HepG2 (cell line): Measurements from ENCODE around the gene HCFC1. TPM values are rescaled to one million over a fixed set of nuclear protein-coding genes. Genes with fewer than 3 reads are reported as not detected.

Experiments
- ATAC-seq: fragments of 200-7000 bp; cut with Tn5 transposase; 3 replicates; pipeline ENCODE4 v1.9.1; 2020; ENCODE audit warnings: mild to moderate bottlenecking, moderate library complexity
- BruUV-seq: library from RNA; stranded (reverse); fragments of 400-500 nt; replicated peaks from 2 replicates; lab custom pipeline; 2021; lab: Mats Ljungman, UMichigan
- CTCF ChIA-PET: fragments of 300-600 bp; formaldehyde crosslinking; extraction: SDS; loops from one replicate; lab custom pipeline; 2021; ENCODE audit warnings: low total read pairs, inconsistent platforms, low intra/inter-chr PET ratio; lab: Yijun Ruan, JAX
- POLR2A ChIA-PET: fragments of 350-600 bp; sonication (Branson Sonifier 250); formaldehyde crosslinking; loops from one replicate; lab custom pipeline; 2020; ENCODE audit warnings: antibody characterized with exemption, inconsistent platforms; lab: Yijun Ruan, JAX
- DNase-seq: peaks from one replicate; pipeline ENCODE4 v3.0.0-alpha.2; 2015; ENCODE audit warnings: low spot score
- FAIRE-seq: peaks from 3 replicates; lab custom pipeline; 2011; peaks lifted over from hg19 to GRCh38; lab: Jason Lieb, UNC
- H2AFZ ChIP-seq: one replicate; pipeline ENCODE4 v1.6.1; 2011; ENCODE audit warnings: low read length, inconsistent platforms
- H3K27ac ChIP-seq: fragments of 300-600 bp; 3 replicates; pipeline ENCODE4 v1.8.0; 2011; ENCODE audit warnings: mixed run types, mild to moderate bottlenecking, mixed read lengths, low read length, inconsistent platforms; ENCODE audit not compliant: insufficient read depth; ENCODE audit errors: extremely low read length
- H3K27me3 ChIP-seq, 2 experiments: fragments of 200-600 bp in 1 of 2; 2 replicates in 1 of 2; 3 replicates in 1 of 2; pipeline versions ENCODE4 v1.6.0 to v1.8.0; 2011; ENCODE audit warnings: low read length in 2 of 2, mild to moderate bottlenecking in 2 of 2, moderate library complexity in 2 of 2, inconsistent platforms in 1 of 2; ENCODE audit not compliant: insufficient read depth in 2 of 2, control insufficient read depth in 1 of 2
- H3K36me3 ChIP-seq, 2 experiments: fragments of 200-600 bp in 1 of 2; replicated peaks in 1 of 2; 2 replicates in 1 of 2; 3 replicates in 1 of 2; pipeline versions ENCODE4 v1.5.1 to v1.8.0; 2011; ENCODE audit warnings: low read length in 2 of 2, inconsistent platforms in 1 of 2; ENCODE audit not compliant: insufficient read depth in 2 of 2, control insufficient read depth in 1 of 2
- H3K4me1 ChIP-seq: 2 replicates; pipeline ENCODE4 v1.5.1; 2012; ENCODE audit warnings: low read length, inconsistent platforms; ENCODE audit not compliant: insufficient read depth
- H3K4me2 ChIP-seq: 2 replicates; pipeline ENCODE4 v1.6.0; 2011; ENCODE audit warnings: low read depth, low read length, inconsistent platforms
- H3K4me3 ChIP-seq, 3 experiments: fragments of 200-600 bp in 1 of 3; sonication (generic), shearing (Covaris generic) in 1 of 3; replicated peaks in 1 of 3; 2 replicates each; pipeline ENCODE4 v1.5.1; 2011 to 2016; ENCODE audit warnings: low read length in 3 of 3, inconsistent platforms in 2 of 3, low read depth in 2 of 3, mild to moderate bottlenecking in 2 of 3, control low read depth in 1 of 3, mixed read lengths in 1 of 3; ENCODE audit not compliant: insufficient read depth in 1 of 3
- H3K79me2 ChIP-seq: one replicate; pipeline ENCODE4 v1.6.1; 2011; ENCODE audit warnings: low read length, inconsistent platforms; ENCODE audit not compliant: insufficient read depth
- H3K9ac ChIP-seq: 2 replicates; pipeline ENCODE4 v1.6.0; 2011; ENCODE audit warnings: mild to moderate bottlenecking, low read depth, low read length, inconsistent platforms; ENCODE audit not compliant: insufficient read depth
- H3K9me3 ChIP-seq: 2 replicates; pipeline ENCODE4 v1.5.1; 2012; ENCODE audit warnings: mild to moderate bottlenecking, low read length
- H4K20me1 ChIP-seq: 2 replicates; pipeline ENCODE4 v1.6.0; 2011; ENCODE audit warnings: inconsistent platforms, mild to moderate bottlenecking, low read length, moderate library complexity; ENCODE audit not compliant: insufficient read depth
- ETV6 ChIP-seq: sonication (generic); formaldehyde crosslinking; conservative IDR thresholded peaks from 2 replicates; pipeline ENCODE4 v1.4.0; 2020; ENCODE audit warnings: missing genetic modification reagents
- FOXJ3 ChIP-seq: sonication (generic); formaldehyde crosslinking; IDR thresholded peaks from 2 replicates; pipeline ENCODE4 v1.4.0; 2020; ENCODE audit warnings: missing genetic modification reagents, mild to moderate bottlenecking, borderline replicate concordance
- FOXO1 ChIP-seq: sonication (generic); formaldehyde crosslinking; IDR thresholded peaks from 2 replicates; pipeline ENCODE4 v1.4.0; 2020; ENCODE audit warnings: missing genetic modification reagents
- JUNB ChIP-seq: sonication (generic); formaldehyde crosslinking; IDR thresholded peaks from 2 replicates; pipeline ENCODE4 v1.8.0; 2022; ENCODE audit warnings: missing genetic modification reagents, mild to moderate bottlenecking, borderline replicate concordance
- KLF15 ChIP-seq: sonication (generic); formaldehyde crosslinking; IDR thresholded peaks from 2 replicates; pipeline ENCODE4 v1.8.1; 2023; ENCODE audit warnings: borderline replicate concordance, mild to moderate bottlenecking, inconsistent platforms, missing genetic modification reagents, mixed read lengths
- MEIS1 ChIP-seq: sonication (generic); formaldehyde crosslinking; IDR thresholded peaks from 2 replicates; pipeline ENCODE4 v1.9.0; 2021; ENCODE audit warnings: mild to moderate bottlenecking, missing genetic modification reagents, moderate library complexity, borderline replicate concordance
- MXI1 ChIP-seq: IDR thresholded peaks from 3 replicates; pipeline ENCODE4 v1.6.1; 2012; ENCODE audit warnings: low read depth, low read length, inconsistent platforms, borderline replicate concordance
- SALL1 ChIP-seq: sonication (generic); formaldehyde crosslinking; IDR thresholded peaks from 2 replicates; pipeline ENCODE4 v1.8.0; 2022; ENCODE audit warnings: mild to moderate bottlenecking, missing genetic modification reagents
- SKIL ChIP-seq: sonication (generic); formaldehyde crosslinking; IDR thresholded peaks from 2 replicates; pipeline ENCODE4 v1.8.0; 2022; ENCODE audit warnings: missing genetic modification reagents, mild to moderate bottlenecking, moderate library complexity, borderline replicate concordance
- ZBTB8A ChIP-seq: sonication (generic); formaldehyde crosslinking; IDR thresholded peaks from 2 replicates; pipeline ENCODE4 v1.4.0; 2020; ENCODE audit warnings: mild to moderate bottlenecking, low read depth, missing genetic modification reagents, borderline replicate concordance
- ZC3H4 ChIP-seq: sonication (generic); formaldehyde crosslinking; IDR thresholded peaks from 2 replicates; pipeline ENCODE4 v1.4.0; 2020; ENCODE audit warnings: missing genetic modification reagents, borderline replicate concordance
- ZNF292 ChIP-seq: sonication (generic); formaldehyde crosslinking; IDR thresholded peaks from 2 replicates; pipeline ENCODE4 v1.8.1; 2022; ENCODE audit warnings: mild to moderate bottlenecking, low read depth, missing genetic modification reagents, borderline replicate concordance
- ZNF383 ChIP-seq: sonication (generic); formaldehyde crosslinking; IDR thresholded peaks from 2 replicates; pipeline ENCODE4 v1.4.0; 2020; ENCODE audit warnings: missing genetic modification reagents, mild to moderate bottlenecking, borderline replicate concordance
- ZSCAN29 ChIP-seq: sonication (generic); formaldehyde crosslinking; conservative IDR thresholded peaks from 2 replicates; pipeline ENCODE4 v1.4.0; 2020; ENCODE audit warnings: mild to moderate bottlenecking, missing genetic modification reagents
- WGBS: methylation state at CpG from one replicate; pipeline ENCODE4 v1.1.6; 2017; ENCODE audit warnings: low lambda C conversion rate; 5-methylcytosine and 5-hydroxymethylcytosine counted together
- in situ Hi-C: cut with HindIII; loops from 2 replicates; pipeline ENCODE4 v1.10.0; 2017; ENCODE audit warnings: low pct_unique_long_range_greater_than_20kb; ENCODE audit not compliant: extremely low pct_ligation_motif_present
- intact Hi-C: fragments of 100-400 bp; cut with micrococcal nuclease; formaldehyde crosslinking; loops from one replicate; pipeline ENCODE4 v1.10.0; 2022; ENCODE audit not compliant: unreplicated experiment
- polyA plus RNA-seq, 8 experiments: library from polyadenylated mRNA; depleted of rRNA in 3 of 8; stranded (reverse) in 7 of 8; unstranded in 1 of 8; fragments of >200 nt; fragmentation: Illumina TruSeq in 4 of 8; extraction: Trizol in 4 of 8; gene quantifications; 2 replicates each; pipeline versions ENCODE4 v1.2.1 to v1.2.3, GENCODE V29; 2011 to 2016; ENCODE audit warnings: low read depth in 4 of 8, missing spikeins in 1 of 8, mixed read lengths in 1 of 8; ENCODE audit not compliant: insufficient read depth in 1 of 8
- total RNA-seq, 5 experiments: library from RNA; depleted of rRNA; stranded (reverse); fragments of >200 nt; fragmentation: Illumina TruSeq; extraction: Trizol; gene quantifications; 2 replicates each; pipeline ENCODE4 v1.2.3, GENCODE V29; 2016; ENCODE audit warnings: low read depth in 1 of 5

The HCFC1 gene
- total and polyA plus RNA-seq, 2 of the 13 experiments (the other 11 are each of a cell fraction or from before 2014, with no cell fraction given), result 5.8 to 17.8 TPM

- Histone ChIP-seq H3K27me3 (no peaks in the 10 kb centered on the region; a peak in 1 of 5 replicates), H3K36me3 (peaks cover 3 to 14% of the 10 kb centered on the region in 2 experiments; a peak in 3 of 5 replicates), H3K27ac (no peak overlapping the region)
- no peak for FAIRE-seq
- in situ Hi-C loops, result loop anchor here (5.0 kb wide), 1 partner anchor 42 kb away; no protein-coding TSS in a partner anchor
- WGBS, result under 1% methylated on average over 21 of the region's 26 CpGs
- TF ChIP-seq MEIS1 (CRISPR knock-in tag) (no peak), ZSCAN29 (no peak), ZNF292 (no peak), ZNF383 (CRISPR knock-in tag) (no peak), FOXJ3 (CRISPR knock-in tag) (no peak), ZBTB8A (CRISPR knock-in tag) (no peak), JUNB (CRISPR knock-in tag) (no peak), FOXO1 (CRISPR knock-in tag) (no peak), SALL1 (CRISPR knock-in tag) (no peak), MXI1 (no peak), SKIL (no peak), KLF15 (CRISPR knock-in tag) (no peak), ETV6 (no peak), ZC3H4 (CRISPR knock-in tag) (no peak)
- TF ChIP-seq, all 625 proteins: peak for 0
- ChIA-PET CTCF (no interaction called here), POLR2A (interaction anchor here (0.6 to 6.3 kb wide), 5 partner anchors 23 to 163 kb away, joined by 3 to 54 read pairs (median 14); no protein-coding TSS in a partner anchor)
- BruUV-seq, result no TSS peak
- Histone ChIP-seq H4K20me1 (peaks cover 39% of the 10 kb centered on the region), H3K4me3 (peak overlapping the region; percentile 50 to 90 (median 89)), H3K79me2 (peaks cover 65% of the 10 kb centered on the region), H3K4me1 (peaks cover 53% of the 10 kb centered on the region), H3K4me2 (peak overlapping the region; percentile 88), H2AFZ (no peak overlapping the region), H3K9me3 (no peaks in the 10 kb centered on the region), H3K9ac (peak overlapping the region; percentile 67)
- DNase-seq, result no peak
- intact Hi-C loops, result no loop called here
- ATAC-seq, result no peak
These were observed 1.7 kb downstream of the HCFC1 start for GRCh38 chrX:153969904-153970356.
